ENCODE measurements around the gene OBSL1. TPM values are rescaled to one million over a fixed set of nuclear protein-coding genes. Genes with fewer than 3 reads are reported as not detected.

The OBSL1 gene
- total RNA-seq, 2 donors from 2014 or later: 2.9 TPM; not detected in 1

DNA sequence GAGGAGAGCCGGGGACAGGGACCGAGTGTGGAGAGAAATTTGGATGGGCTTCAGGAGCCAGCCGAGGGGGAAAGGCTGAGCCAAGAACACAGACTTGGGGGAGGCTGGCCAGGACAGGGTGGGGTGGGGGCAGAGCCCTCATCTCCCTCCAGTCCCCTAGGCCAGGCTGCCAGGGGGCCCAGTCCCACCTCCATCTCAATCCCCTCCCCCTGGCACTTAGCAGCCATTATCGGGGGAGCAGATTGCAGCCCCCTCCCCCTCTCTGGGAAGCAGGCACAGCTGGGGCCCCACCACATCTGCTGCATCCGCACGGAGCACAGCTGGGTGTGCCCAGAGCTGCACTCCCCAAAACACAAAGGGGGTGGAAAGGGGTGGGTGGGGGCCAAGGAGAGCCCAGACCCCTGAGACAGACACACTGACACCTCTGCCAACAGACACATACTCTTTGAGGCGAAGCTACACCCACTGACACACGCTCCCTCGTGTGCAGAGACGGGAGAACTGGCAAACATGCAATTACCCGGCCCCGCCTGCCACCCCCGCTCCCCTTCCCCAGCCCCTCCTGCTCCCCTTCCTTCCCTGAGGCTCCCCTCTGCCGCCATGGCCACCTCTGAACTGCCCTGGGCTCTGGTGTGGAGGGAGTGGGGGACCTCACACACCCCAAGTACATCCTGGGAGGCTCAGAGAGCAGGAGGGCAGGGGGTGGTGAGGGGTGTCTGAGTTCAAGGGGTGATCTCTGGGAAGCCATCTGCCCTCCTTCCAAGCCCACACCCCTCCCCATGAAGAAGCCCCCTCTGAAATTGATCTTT is 62.2 kb downstream of the OBSL1 start:
- Mint-ChIP-seq H3K4me3 (no peak overlapping the region), H3K4me1 (ENCODE audit: low read depth in 2 of 2) (peaks cover 10 to 24% of the 10 kb centered on the region in 2 donors), H3K36me3 (no peaks in the 10 kb centered on the region), H3K9me3 (no peaks in the 10 kb centered on the region), H3K27ac (no peak overlapping the region), H3K27me3 (peaks cover 34 to 38% of the 10 kb centered on the region in 2 donors)
- DNase-seq (ENCODE audit: low spot score) (no peak), ATAC-seq (peak; percentile 2 to 31)

GRCh38 chr2:219508444-219508734 is 63.0 kb downstream of the OBSL1 start:
- H3K36me3 Mint-ChIP-seq: no peaks in the 10 kb centered on the region

GRCh38 chr2:219507581-219508443 is 63.5 kb downstream of the OBSL1 start:
- no peak overlapping the region for H3K27ac Mint-ChIP-seq
- no peak overlapping the region for H3K4me3 Mint-ChIP-seq
- peaks cover 10 to 14% of the 10 kb centered on the region in 2 donors for H3K4me1 Mint-ChIP-seq (ENCODE audit: low read depth in 2 of 2)
- H3K9me3 Mint-ChIP-seq: no peaks in the 10 kb centered on the region
- no peak for ATAC-seq
- H3K36me3 Mint-ChIP-seq: no peaks in the 10 kb centered on the region
- no peak for DNase-seq (ENCODE audit: low spot score)
- H3K27me3 Mint-ChIP-seq: peaks cover 23 to 26% of the 10 kb centered on the region in 2 donors

More at GRCh38 chr2:219508444-219508734, 63.0 kb downstream of the OBSL1 start:
- Mint-ChIP-seq H3K4me3 (no peak overlapping the region), H3K27me3 (peaks cover 28 to 30% of the 10 kb centered on the region in 2 donors), H3K27ac (no peak overlapping the region), H3K4me1 (ENCODE audit: low read depth in 2 of 2) (peaks cover 10 to 18% of the 10 kb centered on the region in 2 donors), H3K9me3 (no peaks in the 10 kb centered on the region)
- ATAC-seq (no peak), DNase-seq (ENCODE audit: low spot score) (no peak)

DNA sequence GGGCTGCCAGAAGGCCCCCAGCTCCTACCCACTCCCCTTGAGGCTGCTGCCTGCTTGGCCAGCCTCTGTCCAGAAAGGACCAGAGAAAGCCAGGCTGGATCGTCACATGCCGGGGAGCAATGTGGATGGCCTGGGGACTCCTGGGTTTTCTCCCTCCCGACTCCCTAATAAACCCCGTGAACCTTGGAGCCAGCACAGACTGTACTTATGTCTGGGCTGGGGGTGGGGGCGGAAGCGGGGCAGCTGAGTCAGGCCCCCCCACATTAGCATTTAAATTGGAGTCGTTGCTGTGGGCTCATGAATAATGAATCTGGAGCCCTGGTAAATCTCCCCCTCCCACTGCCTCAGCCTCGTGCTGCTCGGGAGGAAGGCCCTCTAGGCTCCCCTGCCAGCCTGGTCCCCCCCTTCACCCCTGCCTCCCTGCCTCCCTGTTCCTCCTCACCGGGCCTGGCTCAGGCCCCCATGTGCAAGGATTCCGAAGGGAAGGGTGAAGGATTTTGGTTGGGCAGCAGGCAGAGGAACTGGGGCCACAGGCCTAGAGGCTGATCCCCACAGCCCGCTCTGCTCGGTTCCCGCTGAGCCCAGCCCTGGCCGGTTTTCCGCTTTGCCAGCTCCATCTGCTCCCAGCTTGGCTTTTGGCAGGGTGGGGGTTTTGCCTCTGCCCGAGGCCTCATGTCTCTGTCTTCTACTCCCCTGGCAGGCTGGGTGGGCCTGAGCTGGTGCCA is 64.4 kb downstream of the OBSL1 start:
- peaks cover 10 to 14% of the 10 kb centered on the region in 2 donors for H3K4me1 Mint-ChIP-seq (ENCODE audit: low read depth in 2 of 2)
- DNase-seq (ENCODE audit: low spot score) (no peak), ATAC-seq (no peak)
- H3K27ac Mint-ChIP-seq: no peak overlapping the region
- no peaks in the 10 kb centered on the region for H3K9me3 Mint-ChIP-seq
- H3K4me3 Mint-ChIP-seq: no peak overlapping the region
- H3K27me3 Mint-ChIP-seq: peaks cover 18 to 20% of the 10 kb centered on the region in 2 donors
- no peaks in the 10 kb centered on the region for H3K36me3 Mint-ChIP-seq

DNA sequence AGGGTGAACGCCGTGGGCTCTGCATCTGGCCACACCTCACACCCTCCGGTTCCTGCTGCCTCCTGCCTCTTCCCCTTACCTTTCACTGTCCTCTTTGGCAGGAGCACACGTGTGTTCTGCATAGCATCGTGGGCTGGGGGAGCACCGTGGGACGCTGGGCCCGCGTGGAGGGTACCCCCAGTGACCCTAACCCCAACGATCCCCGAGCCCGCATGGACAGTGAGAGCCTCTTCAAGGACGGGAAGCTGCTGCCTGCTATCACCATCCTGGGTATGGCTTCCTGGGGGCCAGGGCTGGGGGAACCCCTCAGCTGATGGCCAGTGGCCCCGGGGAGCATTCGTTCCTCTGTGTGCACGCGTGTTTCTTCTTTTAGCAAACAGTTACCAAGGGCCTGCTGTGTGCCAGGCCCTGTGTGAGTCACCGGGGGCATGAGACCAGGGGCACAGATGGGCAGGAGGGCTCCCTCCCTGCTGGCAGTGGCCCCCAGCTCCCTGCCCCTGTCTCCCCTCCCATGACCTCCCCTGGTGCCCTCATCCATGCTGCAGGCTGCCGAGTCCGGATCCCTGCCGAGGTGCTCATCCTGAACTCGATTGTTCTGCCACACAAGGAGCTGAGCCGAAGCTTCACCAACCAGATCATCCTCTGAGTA is 65.1 kb downstream of the OBSL1 start:
- H3K9me3 Mint-ChIP-seq: no peaks in the 10 kb centered on the region
- H3K27me3 Mint-ChIP-seq: peaks cover 13 to 16% of the 10 kb centered on the region in 2 donors
- H3K4me3 Mint-ChIP-seq: no peak overlapping the region
- peaks cover 10 to 20% of the 10 kb centered on the region in 2 donors for H3K4me1 Mint-ChIP-seq (ENCODE audit: low read depth in 2 of 2)
- no peak for DNase-seq (ENCODE audit: low spot score)
- H3K36me3 Mint-ChIP-seq: no peaks in the 10 kb centered on the region
- H3K27ac Mint-ChIP-seq: no peak overlapping the region
- ATAC-seq: no peak

DNA sequence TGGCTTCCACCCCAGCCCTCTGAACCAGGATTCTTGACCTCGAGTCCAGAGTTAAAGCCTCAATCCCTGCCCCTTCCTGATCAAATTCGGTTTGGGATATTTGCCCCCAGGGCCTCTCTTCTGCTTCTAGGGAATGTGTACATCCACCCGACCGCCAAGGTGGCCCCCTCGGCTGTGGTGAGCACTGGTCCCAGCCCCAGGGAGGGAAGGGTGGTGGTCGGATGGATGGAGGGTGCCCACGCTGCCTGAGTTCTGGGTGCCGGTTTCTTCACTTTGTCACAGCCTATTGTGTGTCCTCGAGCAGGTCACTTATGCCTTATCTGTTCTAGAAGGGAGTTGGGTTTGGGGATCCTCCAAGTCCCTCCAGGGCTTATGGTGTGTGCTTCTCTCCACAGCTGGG is 65.8 kb downstream of the OBSL1 start:
- ATAC-seq (no peak), DNase-seq (ENCODE audit: low spot score) (no peak)
- Mint-ChIP-seq H3K27me3 (peaks cover 12 to 13% of the 10 kb centered on the region in 2 donors), H3K4me3 (no peak overlapping the region), H3K27ac (no peak overlapping the region), H3K36me3 (no peaks in the 10 kb centered on the region), H3K4me1 (ENCODE audit: low read depth in 2 of 2) (peaks cover 10 to 22% of the 10 kb centered on the region in 2 donors), H3K9me3 (no peaks in the 10 kb centered on the region)

GRCh38 chr2:219502618-219503017 is 68.7 kb downstream of the OBSL1 start:
- no peaks in the 10 kb centered on the region for H3K9me3 Mint-ChIP-seq
- H3K27me3 Mint-ChIP-seq: no peaks in the 10 kb centered on the region
- no peak overlapping the region for H3K27ac Mint-ChIP-seq
- no peaks in the 10 kb centered on the region for H3K36me3 Mint-ChIP-seq
- DNase-seq (ENCODE audit: low spot score) (no peak), ATAC-seq (no peak)
- H3K4me3 Mint-ChIP-seq: no peak overlapping the region
- peaks cover 26 to 32% of the 10 kb centered on the region in 2 donors for H3K4me1 Mint-ChIP-seq (ENCODE audit: low read depth in 2 of 2)

DNA sequence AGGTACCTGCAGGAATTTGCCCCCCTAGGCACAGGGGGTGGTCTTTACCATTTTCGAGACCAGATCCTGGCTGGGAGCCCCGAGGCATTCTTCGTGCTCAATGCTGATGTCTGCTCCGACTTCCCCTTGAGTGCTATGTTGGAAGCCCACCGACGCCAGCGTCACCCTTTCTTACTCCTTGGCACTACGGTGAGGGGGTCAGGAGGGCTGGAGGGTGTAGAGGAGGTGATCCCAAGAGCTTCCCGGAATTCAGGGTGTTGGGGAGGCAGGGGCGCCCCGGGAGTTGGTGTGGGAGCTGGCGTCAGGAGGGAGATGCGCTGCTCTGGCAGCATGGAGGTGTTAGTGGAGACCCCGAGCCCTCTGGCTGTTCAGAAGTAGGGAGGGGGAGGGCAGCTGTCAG is 69.5 kb downstream of the OBSL1 start:
- ATAC-seq: no peak
- Mint-ChIP-seq H3K36me3 (no peaks in the 10 kb centered on the region), H3K27me3 (no peaks in the 10 kb centered on the region), H3K9me3 (no peaks in the 10 kb centered on the region), H3K4me3 (no peak overlapping the region), H3K4me1 (ENCODE audit: low read depth in 2 of 2) (peaks cover 26 to 32% of the 10 kb centered on the region in 2 donors), H3K27ac (no peak overlapping the region)
- DNase-seq (ENCODE audit: low spot score): no peak

Other genes starting within 250 kb of the OBSL1 start
- not detected for gene RESP18, start 238.8 kb downstream of the OBSL1 start, total RNA-seq
- gene DNPEP, start 183.6 kb downstream of the OBSL1 start, total RNA-seq: 100 to 1,000 TPM in 1 of 2 donors, 10 to 100 TPM in 1; 85.3 to 116 TPM
- not detected for gene DES, start 153.2 kb downstream of the OBSL1 start, total RNA-seq
- under 1 TPM in 1 of 2 donors, not detected in 1; 0.86 TPM for gene SPEG, start 136.7 kb downstream of the OBSL1 start, total RNA-seq
- gene GMPPA, start 72.6 kb downstream of the OBSL1 start, total RNA-seq: 10 to 100 TPM; 55.5 to 67.1 TPM
- gene ASIC4, start 57.1 kb downstream of the OBSL1 start, total RNA-seq: under 1 TPM in 1 of 2 donors, not detected in 1; 0.12 TPM
- gene CHPF, start 27.7 kb downstream of the OBSL1 start, total RNA-seq: 10 to 100 TPM; 52.4 to 57.5 TPM
- 1 to 10 TPM; 3.6 to 7.6 TPM for gene TMEM198, start 27.5 kb downstream of the OBSL1 start, total RNA-seq
- not detected for gene INHA, start 771 bp upstream of the OBSL1 start, total RNA-seq
- 10 to 100 TPM; 27.7 to 50.7 TPM for gene STK11IP, start 26.3 kb upstream of the OBSL1 start, total RNA-seq
- gene SLC4A3, start 56.1 kb upstream of the OBSL1 start, total RNA-seq: not detected